HCT116 (cell line): ENCODE data around the gene GJB2. TPM values are rescaled to one million over a fixed set of nuclear protein-coding genes. Genes with fewer than 3 reads are reported as not detected.

Experiments used
- ATAC-seq: fragments of 200-7000 bp; cut with Tn5 transposase; 2 replicates; pipeline ENCODE4 v1.9.1; 2020; ENCODE audit warnings: mild to moderate bottlenecking, moderate library complexity
- BruUV-seq: library from RNA; stranded (reverse); fragments of 400-500 nt; replicated peaks from 2 replicates; lab custom pipeline; 2021; lab: Mats Ljungman, UMichigan
- CTCF ChIA-PET: fragments of 300-600 bp; sonication (Branson Sonifier 250); formaldehyde crosslinking; loops from one replicate; lab custom pipeline; 2021; ENCODE audit warnings: antibody characterized with exemption; lab: Charles Lee
- POLR2A ChIA-PET: fragments of 300-600, 350-600 bp; sonication (Branson Sonifier 250); formaldehyde crosslinking; loops from one replicate; lab custom pipeline; 2021; ENCODE audit warnings: antibody characterized with exemption; lab: Charles Lee
- RAD21 ChIA-PET, 2 experiments: fragments of 300-600 bp; sonication (Branson Sonifier 250); formaldehyde crosslinking; loops; one replicate each; lab custom pipeline; 2023; ENCODE audit warnings: low total read pairs in 2 of 2; ENCODE audit not compliant: uncharacterized antibody in 2 of 2, unreplicated experiment in 2 of 2, low non-redundant PET in 1 of 2; lab: Charles Lee
- DNase-seq: peaks from one replicate; pipeline ENCODE4 v3.0.0-alpha.2; 2010; ENCODE audit warnings: low read depth, low spot score
- H2AFZ ChIP-seq: fragments of 200-600 bp; shearing (Covaris generic), sonication (generic); 2 replicates; pipeline ENCODE4 v1.6.1; 2017; ENCODE audit warnings: low read depth, mixed run types, mixed read lengths, antibody characterized with exemption, low read length; ENCODE audit not compliant: poor library complexity, severe bottlenecking
- H3K27ac ChIP-seq: 2 replicates; pipeline ENCODE4 v1.5.1; 2012; ENCODE audit warnings: low read depth, low read length
- H3K27me3 ChIP-seq: fragments of 200-600 bp; sonication (generic); 2 replicates; pipeline ENCODE4 v1.6.1; 2016; ENCODE audit warnings: mixed run types, low read length, mixed read lengths; ENCODE audit not compliant: insufficient read depth
- H3K36me3 ChIP-seq, 2 experiments: fragments of 200-500 bp in 1 of 2; fragments of 200-600 bp in 1 of 2; sonication (Bioruptor generic) in 1 of 2; sonication (generic) in 1 of 2; 2 replicates each; pipeline versions ENCODE4 v1.5.1 to v1.6.1; 2014 to 2016; ENCODE audit warnings: low read length in 2 of 2, inconsistent platforms in 1 of 2, mixed read lengths in 1 of 2, mixed run types in 1 of 2; ENCODE audit not compliant: insufficient read depth in 2 of 2, control insufficient read depth in 1 of 2
- H3K4me1 ChIP-seq, 2 experiments: fragments of 200-600 bp in 1 of 2; sonication (generic) in 1 of 2; 2 replicates each; pipeline versions ENCODE4 v1.5.1 to v1.6.1; 2012 to 2017; ENCODE audit warnings: low read length in 2 of 2, inconsistent platforms in 1 of 2, mild to moderate bottlenecking in 1 of 2, mixed read lengths in 1 of 2, mixed run types in 1 of 2, moderate library complexity in 1 of 2; ENCODE audit not compliant: insufficient read depth in 2 of 2, control insufficient read depth in 1 of 2
- H3K4me2 ChIP-seq: fragments of 200-600 bp; sonication (generic); 2 replicates; pipeline ENCODE4 v1.6.1; 2017; ENCODE audit warnings: mixed run types, low read length, mixed read lengths
- H3K4me3 ChIP-seq, 2 experiments: fragments of 200-600 bp in 1 of 2; sonication (generic) in 1 of 2; replicated peaks in 1 of 2; 2 replicates each; pipeline ENCODE4 v1.5.1; 2011 to 2016; ENCODE audit warnings: low read length in 2 of 2, control low read depth in 1 of 2, low read depth in 1 of 2, mild to moderate bottlenecking in 1 of 2, mixed read lengths in 1 of 2, mixed run types in 1 of 2
- H3K79me2 ChIP-seq: fragments of 200-600 bp; sonication (generic); 2 replicates; pipeline ENCODE4 v1.6.1; 2017; ENCODE audit warnings: mild to moderate bottlenecking, mixed run types, low read length, moderate library complexity, mixed read lengths; ENCODE audit not compliant: insufficient read depth
- H3K9ac ChIP-seq: fragments of 200-600 bp; sonication (generic); 2 replicates; pipeline ENCODE4 v1.6.1; 2016; ENCODE audit warnings: low read length, mixed read lengths
- H3K9me2 ChIP-seq: fragments of 200-600 bp; sonication (generic), shearing (Covaris generic); 2 replicates; pipeline ENCODE4 v1.6.1; 2017; ENCODE audit warnings: mixed run types, mild to moderate bottlenecking, moderate library complexity; ENCODE audit not compliant: insufficient read depth
- H3K9me3 ChIP-seq, 2 experiments: fragments of 200-500 bp in 1 of 2; fragments of 200-600 bp in 1 of 2; sonication (Bioruptor generic) in 1 of 2; sonication (generic) in 1 of 2; 2 replicates each; pipeline ENCODE4 v1.6.1; 2014 to 2017; ENCODE audit warnings: low read length in 2 of 2, mixed read lengths in 2 of 2, inconsistent platforms in 1 of 2, low read depth in 1 of 2, mild to moderate bottlenecking in 1 of 2, mixed run types in 1 of 2, moderate library complexity in 1 of 2; ENCODE audit not compliant: control insufficient read depth in 1 of 2, insufficient read depth in 1 of 2
- H4K20me1 ChIP-seq: fragments of 200-600 bp; sonication (generic), shearing (Covaris generic); 2 replicates; pipeline ENCODE4 v1.6.1; 2017; ENCODE audit warnings: mixed run types, mild to moderate bottlenecking, moderate library complexity; ENCODE audit not compliant: insufficient read depth
- CEBPB ChIP-seq: IDR thresholded peaks from 2 replicates; pipeline ENCODE4 v1.6.1; 2012; ENCODE audit warnings: low read depth
- EZH2 ChIP-seq: fragments of 200-600 bp; sonication (generic); IDR thresholded peaks from 2 replicates; pipeline ENCODE4 v1.6.1; 2017; ENCODE audit warnings: antibody characterized with exemption, mixed run types
- FOSL1 ChIP-seq: IDR thresholded peaks from 2 replicates; pipeline ENCODE4 v1.6.1; 2012; ENCODE audit warnings: low read depth
- SIN3A ChIP-seq: IDR thresholded peaks from 2 replicates; pipeline ENCODE4 v1.6.1; 2012; ENCODE audit warnings: low read depth
- SRF ChIP-seq: IDR thresholded peaks from 2 replicates; pipeline ENCODE4 v1.6.1; 2012; ENCODE audit warnings: low read depth
- YY1 ChIP-seq: IDR thresholded peaks from 2 replicates; pipeline ENCODE4 v1.6.1; 2011; ENCODE audit warnings: low read length, low read depth, moderate library complexity, mild to moderate bottlenecking; ENCODE audit not compliant: insufficient replicate concordance; ENCODE audit errors: extremely low read depth
- ZFX ChIP-seq: fragments of 450-650 bp; IDR thresholded peaks from 2 replicates; pipeline ENCODE4 v1.6.1; 2017
- ZNF274 ChIP-seq: fragments of 200-500 bp; sonication (Bioruptor generic); IDR thresholded peaks from 2 replicates; pipeline ENCODE4 v1.6.1; 2014; ENCODE audit warnings: mild to moderate bottlenecking, low read depth, low read length, inconsistent platforms
- intact Hi-C: fragments of 100-400 bp; cut with micrococcal nuclease; formaldehyde crosslinking; loops from 2 replicates; pipeline ENCODE4 v1.10.0; 2022
- total RNA-seq: library from RNA; stranded (reverse); gene quantifications from one replicate; pipeline ENCODE4 v1.2.1, GENCODE V29; 2021; ENCODE audit not compliant: unreplicated experiment
- TF ChIP-seq, protein P1 (sequence below): IDR thresholded peaks from 2 replicates; pipeline ENCODE4 v1.6.1; 2012; ENCODE audit warnings: low read depth
- TF ChIP-seq, protein P2 (sequence below), 3 experiments: fragments of 200-600 bp in 1 of 3; sonication (generic) in 1 of 3; IDR thresholded peaks in 2 of 3; conservative IDR thresholded peaks in 1 of 3; 2 replicates each; pipeline ENCODE4 v1.5.1; 2012 to 2017; ENCODE audit warnings: low read depth in 2 of 3, low read length in 2 of 3, antibody characterized with exemption in 1 of 3, borderline replicate concordance in 1 of 3, control low read depth in 1 of 3, mild to moderate bottlenecking in 1 of 3, mixed read lengths in 1 of 3, mixed run types in 1 of 3, moderate library complexity in 1 of 3; ENCODE audit not compliant: insufficient read depth in 1 of 3
- TF ChIP-seq, protein P3 (sequence below): IDR thresholded peaks from 2 replicates; pipeline ENCODE4 v1.6.1; 2012

Gene GJB2
- total RNA-seq, 1 experiment from 2014 or later = 44.7 TPM

DNA sequence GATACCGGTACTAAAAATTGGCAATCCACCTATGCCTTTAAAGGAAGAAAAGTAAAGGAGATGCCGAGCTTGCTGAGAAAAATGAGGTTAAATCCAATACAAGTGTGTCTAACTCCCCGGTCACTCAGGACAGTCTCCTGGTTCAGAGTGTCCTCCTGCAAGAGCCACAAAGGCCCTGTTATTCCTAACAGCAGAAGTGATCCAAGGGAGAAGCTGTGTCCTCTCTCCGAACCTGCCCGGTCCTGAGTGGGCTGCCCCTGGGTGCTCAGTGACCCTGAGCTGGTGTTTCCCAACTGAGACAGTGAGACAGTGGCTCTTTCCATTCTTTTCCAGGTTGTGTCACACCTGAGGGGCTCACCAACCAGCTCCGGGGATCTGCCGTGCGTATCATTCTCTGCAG lies 34.5 kb upstream of the GJB2 start:
- Histone ChIP-seq H3K4me3 (no peak overlapping the region), H3K4me2 (no peak overlapping the region), H3K9me2 (no peaks in the 10 kb centered on the region), H2AFZ (no peak overlapping the region), H3K9ac (no peak overlapping the region), H3K36me3 (no peaks in the 10 kb centered on the region), H3K4me1 (no peaks in the 10 kb centered on the region)
- BruUV-seq = no TSS peak
- no peak for ATAC-seq
- ChIA-PET POLR2A (no interaction called here), RAD21 (no interaction called here)
- intact Hi-C loops = no loop called here
- no peak for DNase-seq
- TF ChIP-seq EZH2 = no peak
- TF ChIP-seq, all 23 proteins: peak for 0
- Histone ChIP-seq H3K79me2 (no peaks in the 10 kb centered on the region), H3K9me3 (no peaks in the 10 kb centered on the region), H4K20me1 (no peaks in the 10 kb centered on the region), H3K27me3 (no peaks in the 10 kb centered on the region), H3K27ac (no peak overlapping the region)
- CTCF ChIA-PET = no interaction called here

DNA sequence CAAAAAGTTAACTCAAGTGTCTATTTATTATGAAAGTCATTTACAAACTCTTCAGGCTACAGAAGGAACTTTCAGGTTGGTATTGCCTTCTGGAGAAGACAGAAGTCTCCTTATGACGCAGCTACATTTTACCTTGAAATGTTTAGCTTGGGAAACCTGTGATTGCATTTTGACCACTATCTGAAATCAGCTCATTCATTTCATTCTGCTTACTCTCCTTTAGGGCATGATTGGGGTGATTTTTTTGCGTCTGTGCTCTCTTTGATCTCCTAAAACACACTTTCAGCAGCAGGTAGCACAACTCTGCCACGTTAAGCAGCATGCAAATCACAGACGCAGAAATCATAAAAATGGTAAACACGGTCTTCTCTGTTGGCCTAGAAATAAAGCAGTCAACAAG lies 29.8 kb upstream of the GJB2 start:
- no peaks in the 10 kb centered on the region for H3K79me2 ChIP-seq
- intact Hi-C loops = no loop called here
- H4K20me1 ChIP-seq = no peaks in the 10 kb centered on the region
- no peak overlapping the region for H3K4me2 ChIP-seq
- ATAC-seq (no peak), DNase-seq (no peak)
- no peaks in the 10 kb centered on the region for H3K4me1 ChIP-seq
- CTCF ChIA-PET = no interaction called here
- no peaks in the 10 kb centered on the region for H3K9me3 ChIP-seq
- no peaks in the 10 kb centered on the region for H3K27me3 ChIP-seq
- H3K4me3 ChIP-seq = no peak overlapping the region
- no TSS peak for BruUV-seq
- no peaks in the 10 kb centered on the region for H3K9me2 ChIP-seq
- POLR2A ChIA-PET = no interaction called here
- no peak overlapping the region for H2AFZ ChIP-seq
- no peak overlapping the region for H3K27ac ChIP-seq
- TF ChIP-seq, protein P1, sequence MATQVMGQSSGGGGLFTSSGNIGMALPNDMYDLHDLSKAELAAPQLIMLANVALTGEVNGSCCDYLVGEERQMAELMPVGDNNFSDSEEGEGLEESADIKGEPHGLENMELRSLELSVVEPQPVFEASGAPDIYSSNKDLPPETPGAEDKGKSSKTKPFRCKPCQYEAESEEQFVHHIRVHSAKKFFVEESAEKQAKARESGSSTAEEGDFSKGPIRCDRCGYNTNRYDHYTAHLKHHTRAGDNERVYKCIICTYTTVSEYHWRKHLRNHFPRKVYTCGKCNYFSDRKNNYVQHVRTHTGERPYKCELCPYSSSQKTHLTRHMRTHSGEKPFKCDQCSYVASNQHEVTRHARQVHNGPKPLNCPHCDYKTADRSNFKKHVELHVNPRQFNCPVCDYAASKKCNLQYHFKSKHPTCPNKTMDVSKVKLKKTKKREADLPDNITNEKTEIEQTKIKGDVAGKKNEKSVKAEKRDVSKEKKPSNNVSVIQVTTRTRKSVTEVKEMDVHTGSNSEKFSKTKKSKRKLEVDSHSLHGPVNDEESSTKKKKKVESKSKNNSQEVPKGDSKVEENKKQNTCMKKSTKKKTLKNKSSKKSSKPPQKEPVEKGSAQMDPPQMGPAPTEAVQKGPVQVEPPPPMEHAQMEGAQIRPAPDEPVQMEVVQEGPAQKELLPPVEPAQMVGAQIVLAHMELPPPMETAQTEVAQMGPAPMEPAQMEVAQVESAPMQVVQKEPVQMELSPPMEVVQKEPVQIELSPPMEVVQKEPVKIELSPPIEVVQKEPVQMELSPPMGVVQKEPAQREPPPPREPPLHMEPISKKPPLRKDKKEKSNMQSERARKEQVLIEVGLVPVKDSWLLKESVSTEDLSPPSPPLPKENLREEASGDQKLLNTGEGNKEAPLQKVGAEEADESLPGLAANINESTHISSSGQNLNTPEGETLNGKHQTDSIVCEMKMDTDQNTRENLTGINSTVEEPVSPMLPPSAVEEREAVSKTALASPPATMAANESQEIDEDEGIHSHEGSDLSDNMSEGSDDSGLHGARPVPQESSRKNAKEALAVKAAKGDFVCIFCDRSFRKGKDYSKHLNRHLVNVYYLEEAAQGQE = no peak
- TF ChIP-seq FOSL1 (no peak), SIN3A (no peak), YY1 (no peak), ZNF274 (no peak), SRF (no peak), CEBPB (no peak), ZFX (no peak)
- TF ChIP-seq, protein P2, sequence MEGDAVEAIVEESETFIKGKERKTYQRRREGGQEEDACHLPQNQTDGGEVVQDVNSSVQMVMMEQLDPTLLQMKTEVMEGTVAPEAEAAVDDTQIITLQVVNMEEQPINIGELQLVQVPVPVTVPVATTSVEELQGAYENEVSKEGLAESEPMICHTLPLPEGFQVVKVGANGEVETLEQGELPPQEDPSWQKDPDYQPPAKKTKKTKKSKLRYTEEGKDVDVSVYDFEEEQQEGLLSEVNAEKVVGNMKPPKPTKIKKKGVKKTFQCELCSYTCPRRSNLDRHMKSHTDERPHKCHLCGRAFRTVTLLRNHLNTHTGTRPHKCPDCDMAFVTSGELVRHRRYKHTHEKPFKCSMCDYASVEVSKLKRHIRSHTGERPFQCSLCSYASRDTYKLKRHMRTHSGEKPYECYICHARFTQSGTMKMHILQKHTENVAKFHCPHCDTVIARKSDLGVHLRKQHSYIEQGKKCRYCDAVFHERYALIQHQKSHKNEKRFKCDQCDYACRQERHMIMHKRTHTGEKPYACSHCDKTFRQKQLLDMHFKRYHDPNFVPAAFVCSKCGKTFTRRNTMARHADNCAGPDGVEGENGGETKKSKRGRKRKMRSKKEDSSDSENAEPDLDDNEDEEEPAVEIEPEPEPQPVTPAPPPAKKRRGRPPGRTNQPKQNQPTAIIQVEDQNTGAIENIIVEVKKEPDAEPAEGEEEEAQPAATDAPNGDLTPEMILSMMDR (IDR thresholded peaks at IDR 0.05 in 2 of 3, conservative IDR thresholded peaks at IDR 0.05 in 1 of 3; ENCODE audit: borderline replicate concordance in 1 of 3, insufficient read depth in 1 of 3, low read depth in 2 of 3, low read length in 2 of 3) = no peak
- TF ChIP-seq, protein P3, sequence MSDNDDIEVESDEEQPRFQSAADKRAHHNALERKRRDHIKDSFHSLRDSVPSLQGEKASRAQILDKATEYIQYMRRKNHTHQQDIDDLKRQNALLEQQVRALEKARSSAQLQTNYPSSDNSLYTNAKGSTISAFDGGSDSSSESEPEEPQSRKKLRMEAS = no peak
- no peaks in the 10 kb centered on the region for H3K36me3 ChIP-seq
- RAD21 ChIA-PET = no interaction called here
- H3K9ac ChIP-seq = no peak overlapping the region
